H1 (cell line): ENCODE measurements around the gene RFX6. TPM values are rescaled to one million over a fixed set of nuclear protein-coding genes. Genes with fewer than 3 reads are reported as not detected.

Experiments
- CTCF ChIA-PET: fragments of 300-600 bp; sonication (Branson Sonifier 250); formaldehyde crosslinking; loops from one replicate; lab custom pipeline; 2021; ENCODE audit not compliant: partially characterized antibody; lab: Charles Lee
- POLR2A ChIA-PET: fragments of 300-600 bp; sonication (Branson Sonifier 250); formaldehyde crosslinking; loops from one replicate; lab custom pipeline; 2021; ENCODE audit warnings: inconsistent platforms; ENCODE audit not compliant: partially characterized antibody; lab: Charles Lee
- DNase-seq, 2 experiments: peaks; one replicate each; pipeline versions ENCODE4 v3.0.0 to v3.0.0-alpha.2; 2010 to 2022; ENCODE audit warnings: low spot score in 2 of 2, low read depth in 1 of 2, mixed read lengths in 1 of 2
- FAIRE-seq: peaks from 2 replicates; lab custom pipeline; 2011; peaks lifted over from hg19 to GRCh38; lab: Jason Lieb, UNC
- H2AFZ ChIP-seq: 2 replicates; pipeline ENCODE4 v1.8.1; 2012; ENCODE audit warnings: low read length, inconsistent platforms
- H2AK5ac ChIP-seq: 2 replicates; pipeline ENCODE4 v1.6.1; 2013; ENCODE audit warnings: low read depth, low read length
- H2BK120ac ChIP-seq: replicated peaks from 2 replicates; pipeline ENCODE3; 2013; ENCODE audit warnings: low read depth, low read length, inconsistent platforms
- H2BK12ac ChIP-seq: 2 replicates; pipeline ENCODE4 v1.6.1; 2013; ENCODE audit warnings: low read depth, low read length
- H2BK15ac ChIP-seq: 2 replicates; pipeline ENCODE4 v1.6.1; 2013; ENCODE audit warnings: low read length
- H2BK20ac ChIP-seq: 2 replicates; pipeline ENCODE4 v1.6.1; 2013; ENCODE audit warnings: low read length
- H2BK5ac ChIP-seq: 2 replicates; pipeline ENCODE4 v1.6.1; 2013; ENCODE audit warnings: low read depth, low read length
- H3K14ac ChIP-seq: 2 replicates; pipeline ENCODE4 v1.6.1; 2013; ENCODE audit warnings: inconsistent platforms; ENCODE audit not compliant: insufficient read length
- H3K18ac ChIP-seq: 2 replicates; pipeline ENCODE4 v1.6.1; 2013; ENCODE audit warnings: low read length; ENCODE audit errors: extremely low read depth
- H3K23ac ChIP-seq: 2 replicates; pipeline ENCODE4 v1.6.1; 2013; ENCODE audit warnings: inconsistent platforms; ENCODE audit not compliant: insufficient read length
- H3K23me2 ChIP-seq: 2 replicates; pipeline ENCODE4 v1.6.1; 2013; ENCODE audit warnings: low read depth, low read length
- H3K27ac ChIP-seq: 2 replicates; pipeline ENCODE4 v1.6.1; 2011; ENCODE audit warnings: low read depth, low read length, inconsistent platforms
- H3K27me3 ChIP-seq, 4 experiments: replicated peaks in 1 of 4; 1 replicate in 1 of 4; 2 replicates in 3 of 4; pipeline versions ENCODE4 v1.6.1 to v1.8.1; 2011 to 2013; ENCODE audit warnings: low read length in 3 of 4, mild to moderate bottlenecking in 3 of 4, inconsistent platforms in 2 of 4, mixed read lengths in 2 of 4, moderate library complexity in 1 of 4; ENCODE audit not compliant: control insufficient read depth in 3 of 4, insufficient read depth in 3 of 4; ENCODE audit errors: extremely low read depth in 1 of 4
- H3K36me3 ChIP-seq, 4 experiments: 2 replicates each; pipeline versions ENCODE4 v1.6.1 to v1.8.1; 2011 to 2013; ENCODE audit warnings: mild to moderate bottlenecking in 4 of 4, low read length in 3 of 4, moderate library complexity in 2 of 4, control low read depth in 1 of 4, inconsistent platforms in 1 of 4; ENCODE audit not compliant: insufficient read depth in 4 of 4, control insufficient read depth in 2 of 4
- H3K4ac ChIP-seq: replicated peaks from 2 replicates; pipeline ENCODE3; 2013; ENCODE audit warnings: low read length, low read depth, mixed read lengths, inconsistent platforms; ENCODE audit not compliant: insufficient read length
- H3K4me1 ChIP-seq, 4 experiments: replicated peaks in 1 of 4; 1 replicate in 1 of 4; 2 replicates in 3 of 4; pipeline versions ENCODE4 v1.6.1 to v1.8.1; 2011 to 2013; ENCODE audit warnings: low read length in 3 of 4, inconsistent platforms in 2 of 4, mixed read lengths in 1 of 4; ENCODE audit not compliant: insufficient read depth in 4 of 4, control insufficient read depth in 3 of 4
- H3K4me2 ChIP-seq, 2 experiments: 2 replicates each; pipeline versions ENCODE4 v1.6.1 to v1.8.1; 2011 to 2013; ENCODE audit warnings: low read depth in 2 of 2, low read length in 2 of 2, control low read depth in 1 of 2, inconsistent platforms in 1 of 2, mild to moderate bottlenecking in 1 of 2; ENCODE audit not compliant: insufficient read depth in 1 of 2
- H3K4me3 ChIP-seq, 4 experiments: fragments of 200-600, 300-600 bp in 1 of 4; sonication (generic), shearing (Covaris generic), sonication (Bioruptor Twin) in 1 of 4; 2 replicates each; pipeline versions ENCODE4 v1.5.1 to v1.8.1; 2011 to 2016; ENCODE audit warnings: low read length in 4 of 4, low read depth in 3 of 4, control low read depth in 2 of 4, inconsistent platforms in 2 of 4, mild to moderate bottlenecking in 2 of 4, mixed read lengths in 1 of 4, moderate library complexity in 1 of 4; ENCODE audit not compliant: insufficient read depth in 2 of 4; ENCODE audit errors: extremely low read depth in 1 of 4
- H3K56ac ChIP-seq: replicated peaks from 2 replicates; pipeline ENCODE3; 2013; ENCODE audit warnings: low read depth, mild to moderate bottlenecking, mixed read lengths, low read length, inconsistent platforms; ENCODE audit not compliant: insufficient read length
- H3K79me1 ChIP-seq: 2 replicates; pipeline ENCODE4 v1.6.1; 2013; ENCODE audit warnings: low read depth, low read length, control low read depth
- H3K79me2 ChIP-seq, 2 experiments: 2 replicates each; pipeline versions ENCODE4 v1.6.1 to v1.8.1; 2012 to 2013; ENCODE audit warnings: low read length in 2 of 2, mild to moderate bottlenecking in 2 of 2, inconsistent platforms in 1 of 2; ENCODE audit not compliant: insufficient read depth in 2 of 2, control insufficient read depth in 1 of 2
- H3K9ac ChIP-seq, 4 experiments: replicated peaks in 1 of 4; 1 replicate in 1 of 4; 2 replicates in 3 of 4; pipeline versions ENCODE4 v1.6.1 to v1.8.1; 2011 to 2013; ENCODE audit warnings: low read depth in 3 of 4, low read length in 3 of 4, control low read depth in 2 of 4, mild to moderate bottlenecking in 2 of 4, moderate library complexity in 2 of 4, inconsistent platforms in 1 of 4; ENCODE audit errors: extremely low read depth in 1 of 4
- H3K9me3 ChIP-seq, 2 experiments: 2 replicates each; pipeline versions ENCODE4 v1.6.1 to v1.8.1; 2012 to 2013; ENCODE audit warnings: mild to moderate bottlenecking in 2 of 2, moderate library complexity in 2 of 2, control low read depth in 1 of 2, inconsistent platforms in 1 of 2, low read depth in 1 of 2, low read length in 1 of 2, mixed read lengths in 1 of 2; ENCODE audit not compliant: insufficient read depth in 2 of 2
- H4K20me1 ChIP-seq, 2 experiments: replicated peaks in 1 of 2; 2 replicates each; pipeline versions ENCODE3 to v1.8.1; 2011 to 2013; ENCODE audit warnings: inconsistent platforms in 2 of 2, low read length in 2 of 2, mild to moderate bottlenecking in 1 of 2; ENCODE audit not compliant: insufficient read depth in 2 of 2, control insufficient read depth in 1 of 2
- H4K5ac ChIP-seq: 2 replicates; pipeline ENCODE4 v1.6.1; 2013; ENCODE audit warnings: low read length, low read depth, mixed read lengths, inconsistent platforms; ENCODE audit not compliant: insufficient read length
- H4K8ac ChIP-seq: 2 replicates; pipeline ENCODE4 v1.8.0; 2013; ENCODE audit warnings: mild to moderate bottlenecking, moderate library complexity, low read length, inconsistent platforms; ENCODE audit not compliant: insufficient read depth; ENCODE audit errors: extremely low read depth
- H4K91ac ChIP-seq: replicated peaks from 2 replicates; pipeline ENCODE3; 2013; ENCODE audit warnings: low read length, mixed read lengths, inconsistent platforms; ENCODE audit not compliant: insufficient read length
- ASH2L ChIP-seq: fragments of 200-600, 300-600 bp; sonication (generic); IDR thresholded peaks from one replicate; pipeline ENCODE4 v1.7.1; 2017; ENCODE audit warnings: low read length
- BRCA1 ChIP-seq: IDR thresholded peaks from 2 replicates; pipeline ENCODE4 v1.6.1; 2012; ENCODE audit warnings: low read depth, low read length, improper control_type of control experiment
- GABPA ChIP-seq: IDR thresholded peaks from 2 replicates; pipeline ENCODE4 v1.6.1; 2011; ENCODE audit warnings: mild to moderate bottlenecking, low read length, moderate library complexity, borderline replicate concordance; ENCODE audit not compliant: insufficient read depth
- KDM4A ChIP-seq: IDR thresholded peaks from one replicate; pipeline ENCODE4 v1.7.1; 2012; ENCODE audit warnings: low read depth, mild to moderate bottlenecking, moderate library complexity, low read length, inconsistent platforms; ENCODE audit not compliant: severe bottlenecking
- KDM5A ChIP-seq: fragments of 200-600 bp; IDR thresholded peaks from 2 replicates; pipeline ENCODE4 v1.7.1; 2012; ENCODE audit warnings: mild to moderate bottlenecking, low read length, inconsistent platforms, mixed read lengths
- POU5F1 ChIP-seq: IDR thresholded peaks from 2 replicates; pipeline ENCODE4 v1.6.1; 2011; ENCODE audit warnings: low read depth, mild to moderate bottlenecking, low read length, moderate library complexity
- RXRA ChIP-seq: IDR thresholded peaks from 2 replicates; pipeline ENCODE4 v1.6.1; 2011; ENCODE audit warnings: low read depth, mild to moderate bottlenecking, low read length, moderate library complexity; ENCODE audit not compliant: insufficient read depth
- SIX5 ChIP-seq: IDR thresholded peaks from 2 replicates; pipeline ENCODE4 v1.6.1; 2011; ENCODE audit warnings: mild to moderate bottlenecking, low read depth, low read length
- SP2 ChIP-seq: IDR thresholded peaks from 2 replicates; pipeline ENCODE4 v1.6.1; 2012; ENCODE audit warnings: mild to moderate bottlenecking, low read length, inconsistent platforms
- TBP ChIP-seq: IDR thresholded peaks from 2 replicates; pipeline ENCODE4 v1.6.1; 2011; ENCODE audit warnings: low read depth, low read length, improper control_type of control experiment
- YY1 ChIP-seq: IDR thresholded peaks from 2 replicates; pipeline ENCODE4 v1.6.1; 2011; ENCODE audit warnings: low read depth, mild to moderate bottlenecking, low read length
- WGBS, 2 experiments: shearing (Covaris generic) in 1 of 2; methylation state at CpG; one replicate each; pipeline versions ENCODE4 v1.1.6 to v1.1.7; 2013 to 2015; ENCODE audit warnings: low lambda C conversion rate in 2 of 2, mixed read lengths in 2 of 2, inconsistent platforms in 1 of 2, low coverage in 1 of 2, missing lambda C conversion rate in 1 of 2; ENCODE audit not compliant: insufficient replicate concordance in 2 of 2, insufficient coverage in 1 of 2, insufficient read length in 1 of 2; ENCODE audit errors: extremely low coverage in 1 of 2, missing lambda C conversion rate in 1 of 2; 5-methylcytosine and 5-hydroxymethylcytosine counted together
- polyA plus RNA-seq, 7 experiments: library from polyadenylated mRNA; depleted of rRNA in 3 of 7; stranded (reverse) in 5 of 7; unstranded in 2 of 7; fragments of >200 nt in 5 of 7; fragments of 200-250 nt in 2 of 7; gene quantifications; 1 replicate in 5 of 7; 2 replicates in 1 of 7; 4 replicates in 1 of 7; pipeline versions ENCODE4 v1.2.1 to v1.2.3, GENCODE V29; 2011 to 2013; ENCODE audit warnings: missing spikeins in 2 of 7, mixed read lengths in 2 of 7
- total RNA-seq: library from RNA; stranded (reverse); fragmentation: NEBNext Ultra II Directional; extraction: Animal tissue kit (Norgen Biotek cat#: 25700); gene quantifications from 2 replicates; pipeline ENCODE4 v1.2.1, GENCODE V29; 2021

RFX6 gene
- total and polyA plus RNA-seq, 2 of the 8 experiments (the other 6 are each of a cell fraction or from before 2014, with no cell fraction given) = not detected

GRCh38 chr6:116933485-116933884, 56.4 kb downstream of the RFX6 start:
- Histone ChIP-seq H3K79me2 (no peaks in the 10 kb centered on the region), H4K20me1 (no peaks in the 10 kb centered on the region), H4K5ac (no peak overlapping the region), H3K23ac (no peak overlapping the region), H2BK15ac (no peak overlapping the region), H2BK5ac (no peak overlapping the region), H3K36me3 (no peaks in the 10 kb centered on the region), H3K14ac (no peak overlapping the region), H3K4me1 (no peaks in the 10 kb centered on the region), H3K27me3 (no peaks in the 10 kb centered on the region), H3K4ac (no peak overlapping the region), H4K91ac (no peak overlapping the region), H2BK12ac (no peak overlapping the region), H2AFZ (no peak overlapping the region), H3K9ac (no peak overlapping the region), H2BK120ac (no peak overlapping the region), H2AK5ac (no peak overlapping the region), H3K4me2 (no peak overlapping the region), H3K9me3 (no peaks in the 10 kb centered on the region), H4K8ac (no peak overlapping the region), H2BK20ac (no peak overlapping the region), H3K23me2 (no peaks in the 10 kb centered on the region; the same call in 1 of the 2 replicates), H3K79me1 (no peaks in the 10 kb centered on the region), H3K4me3 (no peak overlapping the region), H3K56ac (no peak overlapping the region), H3K18ac (no peak overlapping the region), H3K27ac (no peak overlapping the region)
- WGBS, 2 experiments = 88% methylated on average over 2 of the region's 2 CpGs; no CpG with 5 or more reads in 1 of the 2 experiments
- FAIRE-seq = no peak
- POLR2A ChIA-PET = no interaction called here
- DNase-seq = no peak
- CTCF ChIA-PET = interaction anchor here (1.0 to 1.6 kb wide), 2 partner anchors 9 kb away, joined by 3 read pairs; no protein-coding TSS in a partner anchor
- TF ChIP-seq ASH2L (no peak), RXRA (no peak), KDM5A (no peak), YY1 (no peak), TBP (no peak), KDM4A (no peak), POU5F1 (no peak), BRCA1 (no peak), SP2 (no peak), SIX5 (no peak), GABPA (no peak)
